ENCODE results near the gene MTX1. TPM values are rescaled to one million over a fixed set of nuclear protein-coding genes. Genes with fewer than 3 reads are reported as not detected.

The MTX1 gene
- total and polyA plus RNA-seq, 9 of the 15 experiments (the other 6 are each of a cell fraction or from before 2014, with no cell fraction given): 29.1 to 98.4 (median 66.9) TPM

GRCh38 chr1:155223047-155223446 is 14.6 kb downstream of the MTX1 start:
- Histone ChIP-seq H4K20me1 (replicated peaks; ENCODE audit: control insufficient read depth, insufficient read depth, low read length) (no peaks in the 10 kb centered on the region), H3K36me3 (ENCODE audit: control insufficient read depth, insufficient read depth, low read length) (no peaks in the 10 kb centered on the region; the same call in 2 of the 3 replicates), H3K9me1 (ENCODE audit: control insufficient read depth, insufficient read depth, low read length) (no peaks in the 10 kb centered on the region), H3K27ac (ENCODE audit: extremely low read depth, low read depth, low read length) (peak overlapping the region; percentile 42; the same call in 2 of the 3 replicates), H3K9ac (ENCODE audit: insufficient read depth in 1 of 2, low read depth in 2 of 2, low read length in 2 of 2) (peak overlapping the region in 1 of 2 experiments; percentile 26; a peak in 1 of 4 replicates), H3K4me2 (ENCODE audit: insufficient read depth, low read length) (no peak overlapping the region; the same call in 1 of the 2 replicates), H3K27me3 (ENCODE audit: control insufficient read depth in 2 of 2, insufficient read depth in 2 of 2, low read length in 2 of 2) (no peaks in the 10 kb centered on the region), H3K4me3 (no peak overlapping the region), H3K9me3 (replicated peaks; ENCODE audit: control insufficient read depth, insufficient read depth, low read depth, low read length) (no peaks in the 10 kb centered on the region), H2AFZ (ENCODE audit: low read depth, low read length) (no peak overlapping the region), H3K4me1 (replicated peaks in 1 of 2; ENCODE audit: control insufficient read depth in 2 of 2, insufficient read depth in 2 of 2, low read length in 2 of 2) (peaks cover 33 to 47% of the 10 kb centered on the region in 2 experiments), H3K79me2 (ENCODE audit: control insufficient read depth, insufficient read depth, low read length) (peaks cover 27% of the 10 kb centered on the region)
- WGBS (ENCODE audit: insufficient coverage, low coverage, missing lambda C conversion rate): 28% methylated on average over 7 of the region's 7 CpGs
- no TSS peak for BruUV-seq (replicated peaks)
- in situ Hi-C loops (cut with MboI): no loop called here
- ATAC-seq (no peak), DNase-seq (ENCODE audit: extremely low read depth in 1 of 4, low spot score in 3 of 4) (peak in 3 of 4 experiments; percentile 6 to 57 (median 18)), FAIRE-seq (no peak)
- ChIA-PET POLR2A (interaction anchor here (0.7 to 0.8 kb wide), 2 partner anchors 13 to 21 kb away, joined by 4 read pairs; no protein-coding TSS in a partner anchor), CTCF (ENCODE audit: low intra/inter-chr PET ratio) (no interaction called here)
- intact Hi-C loops (cut with micrococcal nuclease): no loop called here
- TF ChIP-seq PBX2 (CRISPR knock-in tag; IDR thresholded peaks at IDR 0.05; ENCODE audit: low read depth): no peak
- peak; percentile 53; the same call in 1 of the 2 replicates for TF ChIP-seq PBX2 (tag; conservative IDR thresholded peaks at IDR 0.05; ENCODE audit: low read depth)
- peak; percentile 18; the same call in 1 of the 2 replicates for TF ChIP-seq ZKSCAN1 (IDR thresholded peaks at IDR 0.05; ENCODE audit: low read depth, low read length)
- peak; percentile 37; the same call in 1 of the 2 replicates for TF ChIP-seq SMAD4 (CRISPR knock-in tag; conservative IDR thresholded peaks at IDR 0.05)
- no peak for TF ChIP-seq ZNF239 (CRISPR knock-in tag; IDR thresholded peaks at IDR 0.05)
- TF ChIP-seq ZNF76 (CRISPR knock-in tag; IDR thresholded peaks at IDR 0.05; ENCODE audit: borderline replicate concordance): no peak
- TF ChIP-seq, protein P1, sequence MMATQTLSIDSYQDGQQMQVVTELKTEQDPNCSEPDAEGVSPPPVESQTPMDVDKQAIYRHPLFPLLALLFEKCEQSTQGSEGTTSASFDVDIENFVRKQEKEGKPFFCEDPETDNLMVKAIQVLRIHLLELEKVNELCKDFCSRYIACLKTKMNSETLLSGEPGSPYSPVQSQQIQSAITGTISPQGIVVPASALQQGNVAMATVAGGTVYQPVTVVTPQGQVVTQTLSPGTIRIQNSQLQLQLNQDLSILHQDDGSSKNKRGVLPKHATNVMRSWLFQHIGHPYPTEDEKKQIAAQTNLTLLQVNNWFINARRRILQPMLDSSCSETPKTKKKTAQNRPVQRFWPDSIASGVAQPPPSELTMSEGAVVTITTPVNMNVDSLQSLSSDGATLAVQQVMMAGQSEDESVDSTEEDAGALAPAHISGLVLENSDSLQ (IDR thresholded peaks at IDR 0.05): peak; percentile 92
- peak; percentile 50; the same call in 1 of the 2 replicates for TF ChIP-seq CTBP1 (IDR thresholded peaks at IDR 0.05; ENCODE audit: borderline replicate concordance)
- 0 out of 2 replicates have a peak, but pooled peaks have one; percentile 45 for TF ChIP-seq SPI1 (IDR thresholded peaks at IDR 0.05; ENCODE audit: borderline replicate concordance, low read depth, low read length)
- TF ChIP-seq JUND (IDR thresholded peaks at IDR 0.05; ENCODE audit: borderline replicate concordance, low read depth, low read length): no peak
- TF ChIP-seq JUND (tag; IDR thresholded peaks at IDR 0.05; ENCODE audit: borderline replicate concordance, low read depth, low read length): peak; percentile 14; the same call in 1 of the 3 replicates
- 0 out of 2 replicates have a peak, but pooled peaks have one; percentile 38 for TF ChIP-seq SMARCE1 (IDR thresholded peaks at IDR 0.05)
- TF ChIP-seq ZNF224 (CRISPR knock-in tag; IDR thresholded peaks at IDR 0.05): no peak
- TF ChIP-seq NFRKB (IDR thresholded peaks at IDR 0.05; ENCODE audit: low read depth): no peak
- peak; percentile 64 for TF ChIP-seq MEIS2 (IDR thresholded peaks at IDR 0.05; ENCODE audit: partially characterized antibody)
- TF ChIP-seq TEAD4 (IDR thresholded peaks at IDR 0.05; ENCODE audit: low read length): 0 out of 2 replicates have a peak, but pooled peaks have one; percentile 25
- TF ChIP-seq TEAD4 (CRISPR knock-in tag; IDR thresholded peaks at IDR 0.05; ENCODE audit: borderline replicate concordance): no peak
- TF ChIP-seq TBL1XR1 (IDR thresholded peaks at IDR 0.05; ENCODE audit: low read length in 2 of 2): peak in 1 of 2 experiments; percentile 62; a peak in 1 of 4 replicates
- peak; percentile 33; the same call in 1 of the 2 replicates for TF ChIP-seq SOX6 (IDR thresholded peaks at IDR 0.05)
- TF ChIP-seq ZNF165 (CRISPR knock-in tag; IDR thresholded peaks at IDR 0.05; ENCODE audit: borderline replicate concordance): no peak
- 0 out of 2 replicates have a peak, but pooled peaks have one; percentile 37 for TF ChIP-seq ZNF766 (CRISPR knock-in tag; conservative IDR thresholded peaks at IDR 0.05)
- peak; percentile 39; the same call in 1 of the 2 replicates for TF ChIP-seq TCF3 (CRISPR knock-in tag; IDR thresholded peaks at IDR 0.05)

All from K562 (cell line).